Gastroesophageal sphincter (tissue), 3 donors: ENCODE data around the gene USP16.

ENCODE experiments used
- EP300 ChIP-seq: sonication (generic); formaldehyde crosslinking; IDR thresholded peaks from one replicate; pipeline ENCODE4 v1.6.1; 2017; ENCODE audit warnings: antibody characterized with exemption, mild to moderate bottlenecking
- POLR2A ChIP-seq, 2 donors: fragments of 450-650 bp; IDR thresholded peaks; one replicate each; pipeline ENCODE4 v1.6.1; 2017; ENCODE audit warnings: antibody characterized with exemption in 2 of 2, mild to moderate bottlenecking in 2 of 2, moderate library complexity in 1 of 2
- TF ChIP-seq, protein P1 (sequence below), 4 experiments: fragments of 200-600 bp in 2 of 4; fragments of 450-650 bp in 2 of 4; sonication (generic) in 1 of 4; IDR thresholded peaks; one replicate each; pipeline ENCODE4 v1.5.1; 2017 to 2019; ENCODE audit warnings: antibody characterized with exemption in 4 of 4, mild to moderate bottlenecking in 2 of 4, moderate library complexity in 2 of 4

- TF ChIP-seq, protein P1, sequence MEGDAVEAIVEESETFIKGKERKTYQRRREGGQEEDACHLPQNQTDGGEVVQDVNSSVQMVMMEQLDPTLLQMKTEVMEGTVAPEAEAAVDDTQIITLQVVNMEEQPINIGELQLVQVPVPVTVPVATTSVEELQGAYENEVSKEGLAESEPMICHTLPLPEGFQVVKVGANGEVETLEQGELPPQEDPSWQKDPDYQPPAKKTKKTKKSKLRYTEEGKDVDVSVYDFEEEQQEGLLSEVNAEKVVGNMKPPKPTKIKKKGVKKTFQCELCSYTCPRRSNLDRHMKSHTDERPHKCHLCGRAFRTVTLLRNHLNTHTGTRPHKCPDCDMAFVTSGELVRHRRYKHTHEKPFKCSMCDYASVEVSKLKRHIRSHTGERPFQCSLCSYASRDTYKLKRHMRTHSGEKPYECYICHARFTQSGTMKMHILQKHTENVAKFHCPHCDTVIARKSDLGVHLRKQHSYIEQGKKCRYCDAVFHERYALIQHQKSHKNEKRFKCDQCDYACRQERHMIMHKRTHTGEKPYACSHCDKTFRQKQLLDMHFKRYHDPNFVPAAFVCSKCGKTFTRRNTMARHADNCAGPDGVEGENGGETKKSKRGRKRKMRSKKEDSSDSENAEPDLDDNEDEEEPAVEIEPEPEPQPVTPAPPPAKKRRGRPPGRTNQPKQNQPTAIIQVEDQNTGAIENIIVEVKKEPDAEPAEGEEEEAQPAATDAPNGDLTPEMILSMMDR (IDR thresholded peaks at IDR 0.05), result no peak
- TF ChIP-seq POLR2A (IDR thresholded peaks at IDR 0.05) (no peak), EP300 (no peak)
These were observed 28.6 kb downstream of the USP16 start for GRCh38 chr21:29053011-29053553.
